Stromal cell of bone marrow (primary cell): ENCODE data around the gene REST.
"Not testable (repeated sequence)": the region's sequence is repeated elsewhere in the genome, so short reads cannot be mapped to it uniquely, and the experiment has no call there.

ENCODE experiments used
- DNase-seq: peaks from one replicate; pipeline ENCODE4 v3.0.0-alpha.2; 2012; ENCODE audit warnings: low read depth

Gene REST, protein sequence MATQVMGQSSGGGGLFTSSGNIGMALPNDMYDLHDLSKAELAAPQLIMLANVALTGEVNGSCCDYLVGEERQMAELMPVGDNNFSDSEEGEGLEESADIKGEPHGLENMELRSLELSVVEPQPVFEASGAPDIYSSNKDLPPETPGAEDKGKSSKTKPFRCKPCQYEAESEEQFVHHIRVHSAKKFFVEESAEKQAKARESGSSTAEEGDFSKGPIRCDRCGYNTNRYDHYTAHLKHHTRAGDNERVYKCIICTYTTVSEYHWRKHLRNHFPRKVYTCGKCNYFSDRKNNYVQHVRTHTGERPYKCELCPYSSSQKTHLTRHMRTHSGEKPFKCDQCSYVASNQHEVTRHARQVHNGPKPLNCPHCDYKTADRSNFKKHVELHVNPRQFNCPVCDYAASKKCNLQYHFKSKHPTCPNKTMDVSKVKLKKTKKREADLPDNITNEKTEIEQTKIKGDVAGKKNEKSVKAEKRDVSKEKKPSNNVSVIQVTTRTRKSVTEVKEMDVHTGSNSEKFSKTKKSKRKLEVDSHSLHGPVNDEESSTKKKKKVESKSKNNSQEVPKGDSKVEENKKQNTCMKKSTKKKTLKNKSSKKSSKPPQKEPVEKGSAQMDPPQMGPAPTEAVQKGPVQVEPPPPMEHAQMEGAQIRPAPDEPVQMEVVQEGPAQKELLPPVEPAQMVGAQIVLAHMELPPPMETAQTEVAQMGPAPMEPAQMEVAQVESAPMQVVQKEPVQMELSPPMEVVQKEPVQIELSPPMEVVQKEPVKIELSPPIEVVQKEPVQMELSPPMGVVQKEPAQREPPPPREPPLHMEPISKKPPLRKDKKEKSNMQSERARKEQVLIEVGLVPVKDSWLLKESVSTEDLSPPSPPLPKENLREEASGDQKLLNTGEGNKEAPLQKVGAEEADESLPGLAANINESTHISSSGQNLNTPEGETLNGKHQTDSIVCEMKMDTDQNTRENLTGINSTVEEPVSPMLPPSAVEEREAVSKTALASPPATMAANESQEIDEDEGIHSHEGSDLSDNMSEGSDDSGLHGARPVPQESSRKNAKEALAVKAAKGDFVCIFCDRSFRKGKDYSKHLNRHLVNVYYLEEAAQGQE

DNA sequence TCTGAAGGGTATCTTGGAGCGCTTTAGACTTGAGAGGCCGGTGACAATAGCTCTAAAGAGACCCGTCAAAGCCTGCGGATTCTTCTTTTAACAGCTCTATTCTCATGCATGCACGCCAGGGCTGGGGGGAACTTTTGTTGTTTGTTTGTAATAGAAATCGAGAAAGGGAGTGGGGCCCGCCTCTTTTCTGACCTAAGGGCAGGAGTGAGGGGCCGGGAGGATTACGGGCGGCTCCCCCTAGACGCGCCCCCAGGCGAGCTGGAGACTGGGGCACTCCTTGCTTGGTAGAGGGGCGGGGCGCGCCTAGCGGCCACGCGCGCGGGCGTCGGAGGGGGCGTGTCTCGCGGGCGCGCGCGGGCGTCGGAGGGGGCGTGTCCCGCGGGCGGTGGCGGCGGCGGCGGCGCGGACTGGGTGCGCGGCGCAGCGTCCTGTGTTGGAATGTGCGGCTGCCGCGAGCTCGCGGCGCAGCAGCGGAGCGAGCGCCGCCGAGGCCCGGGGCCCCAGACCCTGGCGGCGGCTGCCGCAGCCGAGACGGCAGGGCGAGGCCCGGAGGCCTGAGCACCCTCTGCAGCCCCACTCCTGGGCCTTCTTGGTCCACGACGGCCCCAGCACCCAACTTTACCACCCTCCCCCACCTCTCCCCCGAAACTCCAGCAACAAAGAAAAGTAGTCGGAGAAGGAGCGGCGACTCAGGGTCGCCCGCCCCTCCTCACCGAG lies at the start of gene REST:
TSS of gene REST (plus strand) at position 412 of the 717 bp plus-strand sequence. CDS start 2,739 bp downstream, outside the sequence.
- DNase-seq: peak; percentile 31

DNA sequence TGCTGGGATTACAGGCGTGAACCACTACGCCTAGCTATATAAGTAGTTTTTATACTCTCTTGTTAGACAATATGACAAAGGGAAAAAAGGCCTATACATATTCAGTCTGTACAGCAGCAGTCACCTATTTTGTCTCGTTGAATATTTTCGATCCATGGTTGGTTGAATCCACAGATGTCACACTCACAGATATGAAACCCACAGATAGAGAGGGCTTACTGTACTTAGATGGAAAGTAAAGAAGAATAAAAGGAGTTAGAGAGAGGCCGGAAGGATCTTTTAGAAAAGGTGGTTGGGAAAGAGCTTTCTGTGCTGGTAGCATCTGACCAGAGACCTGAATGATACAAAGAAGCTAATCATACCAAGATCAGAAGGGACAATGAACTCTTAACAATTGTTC lies 47.9 kb upstream of the REST start:
- no peak for DNase-seq

DNA sequence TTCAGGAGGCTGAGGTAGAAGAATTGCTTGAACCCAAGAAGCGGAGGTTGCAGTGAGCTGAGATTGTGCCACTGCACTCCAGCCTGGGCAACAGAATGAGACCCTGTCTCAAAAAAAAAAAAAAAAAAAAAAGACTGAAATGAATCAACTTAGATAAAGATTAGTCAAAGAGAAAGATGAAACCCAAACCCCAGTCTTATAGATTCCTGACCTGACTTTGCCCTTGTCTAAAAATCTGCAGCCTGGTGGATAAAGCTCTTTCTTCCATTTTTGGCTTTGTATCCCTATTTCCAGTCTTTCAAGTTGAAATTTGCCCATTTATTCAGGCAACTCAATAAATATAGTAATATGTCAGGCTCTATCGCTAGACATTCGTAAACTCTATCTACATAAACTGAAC lies 46.9 kb upstream of the REST start:
- no peak for DNase-seq

DNA sequence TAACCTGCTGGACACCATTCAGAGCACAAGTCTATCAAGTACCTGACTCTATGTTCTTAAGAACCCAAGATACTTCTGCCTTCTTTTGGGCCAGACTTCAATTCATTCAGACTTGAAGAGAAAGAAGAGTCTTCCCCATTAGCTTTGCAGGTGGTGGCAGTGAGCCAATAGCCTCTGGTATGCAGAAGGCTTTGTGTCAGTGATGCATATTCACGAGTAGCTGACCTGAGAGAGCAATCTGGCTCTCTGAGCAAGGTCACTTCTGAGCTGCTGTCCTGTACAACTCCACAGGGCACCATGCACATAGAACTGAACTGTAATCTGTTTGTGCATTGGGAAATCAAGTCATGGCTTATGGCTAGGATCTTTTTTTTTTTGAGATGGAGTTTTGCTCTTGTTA lies 46.3 kb upstream of the REST start:
- no peak for DNase-seq

DNA sequence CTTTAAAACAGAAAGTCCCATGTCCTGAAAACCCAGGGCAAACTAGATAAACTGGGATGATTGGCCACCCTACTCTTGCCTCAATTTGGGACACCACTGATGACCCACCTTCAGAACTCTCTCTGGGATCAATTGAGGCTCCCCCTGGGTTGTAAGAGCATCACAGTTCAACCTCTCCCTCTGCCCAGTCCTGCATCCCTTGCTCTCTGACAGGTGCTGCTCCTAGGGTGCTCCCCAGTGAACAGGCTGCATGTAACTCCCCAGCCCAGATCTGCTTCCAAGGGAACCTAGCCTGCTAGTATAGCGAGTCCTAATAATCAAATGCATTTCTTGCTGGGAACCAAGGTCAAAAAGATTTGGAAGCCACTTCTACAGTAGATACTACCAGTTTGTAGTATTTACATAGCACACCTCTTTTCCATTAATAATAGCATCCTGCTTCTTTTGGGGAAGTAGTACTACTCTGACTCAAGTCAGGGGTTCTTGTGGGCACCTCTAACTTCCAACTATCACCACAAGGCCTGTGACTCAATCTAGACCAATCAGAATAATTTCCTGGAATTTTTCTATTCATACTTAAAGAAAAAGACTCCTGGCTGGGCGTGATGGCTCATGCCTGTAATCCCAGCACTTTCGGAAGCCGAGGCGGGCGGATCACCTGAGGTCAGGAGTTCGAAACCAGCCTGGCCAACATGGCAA lies 44.1 kb upstream of the REST start:
- no peak for DNase-seq

DNA sequence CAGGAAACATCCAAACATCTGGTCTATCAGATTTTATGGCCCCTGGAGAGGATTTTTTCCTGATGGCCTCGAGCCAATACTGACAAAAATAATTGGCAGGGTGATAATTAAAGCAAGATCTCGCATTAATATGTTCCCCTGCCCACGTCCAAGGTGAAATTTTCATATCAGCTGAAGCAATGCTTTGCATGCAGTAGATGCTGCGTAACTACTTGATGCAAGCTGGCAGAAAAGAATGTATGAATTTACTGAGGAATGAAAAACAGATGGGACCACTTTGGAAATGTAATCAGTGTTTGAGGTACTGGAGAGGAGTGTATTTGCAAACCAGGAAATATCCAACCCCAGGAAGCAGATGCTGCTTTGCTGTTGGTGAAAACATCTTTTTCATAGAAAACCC lies 36.8 kb upstream of the REST start:
- no peak for DNase-seq

DNA sequence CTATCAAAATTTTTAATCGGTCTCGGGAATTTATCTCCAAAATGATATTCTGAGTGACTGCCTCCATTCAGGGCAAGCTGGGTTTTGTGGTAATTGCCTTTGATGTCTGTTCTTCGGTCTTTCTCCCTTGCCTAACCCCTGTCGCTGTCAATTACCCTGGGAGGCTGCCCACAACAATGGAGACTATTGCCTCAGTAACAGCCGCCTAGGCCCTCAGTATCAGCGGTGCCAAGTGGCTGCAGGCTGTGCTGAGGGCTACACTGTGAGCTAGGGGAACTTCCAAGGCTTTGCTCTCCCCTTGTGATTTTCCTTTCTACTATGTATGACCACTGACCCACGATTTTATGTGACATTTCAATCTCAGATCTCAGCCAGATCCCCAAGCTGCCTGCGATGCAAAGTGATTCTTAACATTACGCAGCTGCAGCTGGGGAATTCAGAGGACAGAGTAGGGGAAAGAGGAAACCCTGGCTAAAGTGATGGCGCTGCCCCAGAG lies 36.3 kb upstream of the REST start:
- no peak for DNase-seq

DNA sequence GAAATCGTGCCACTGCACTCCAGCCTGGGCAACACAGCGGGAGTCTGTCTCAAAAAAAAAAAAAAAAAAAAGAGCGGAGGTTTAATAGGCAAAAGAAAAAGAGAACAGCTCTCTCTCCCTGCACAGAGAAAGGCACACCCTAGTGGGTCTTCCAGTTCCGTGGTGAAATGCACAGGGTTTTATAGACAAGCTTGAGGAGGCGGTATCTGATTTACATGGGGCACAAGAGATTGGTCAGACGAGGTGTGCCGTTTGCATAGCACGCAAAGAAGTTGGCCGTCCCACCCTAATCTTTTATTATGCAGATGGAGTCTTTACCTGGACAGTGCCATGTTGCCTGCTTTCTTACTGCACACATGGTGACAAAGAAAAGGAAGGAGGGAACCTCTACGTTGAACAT lies 33.5 kb upstream of the REST start:
- no peak for DNase-seq

DNA sequence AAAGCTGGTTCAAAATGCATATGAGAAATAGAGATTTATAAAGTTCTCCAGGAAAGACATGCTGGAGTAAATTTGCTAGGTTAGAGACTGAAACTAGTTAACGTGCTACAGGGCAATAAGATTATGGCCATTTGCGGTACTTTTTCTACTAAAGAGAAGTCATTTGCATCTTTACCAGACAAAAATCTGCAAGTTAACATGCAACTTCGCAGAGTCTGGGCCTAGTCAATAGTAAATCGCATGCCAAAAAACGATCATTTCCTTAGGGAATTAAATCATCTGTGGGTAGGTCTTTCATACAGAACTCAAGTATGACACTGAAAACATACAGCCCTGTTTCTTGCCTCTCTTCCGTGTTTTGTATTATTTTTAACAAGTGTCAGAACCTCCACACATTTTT lies 32.8 kb upstream of the REST start:
- DNase-seq: no peak

DNA sequence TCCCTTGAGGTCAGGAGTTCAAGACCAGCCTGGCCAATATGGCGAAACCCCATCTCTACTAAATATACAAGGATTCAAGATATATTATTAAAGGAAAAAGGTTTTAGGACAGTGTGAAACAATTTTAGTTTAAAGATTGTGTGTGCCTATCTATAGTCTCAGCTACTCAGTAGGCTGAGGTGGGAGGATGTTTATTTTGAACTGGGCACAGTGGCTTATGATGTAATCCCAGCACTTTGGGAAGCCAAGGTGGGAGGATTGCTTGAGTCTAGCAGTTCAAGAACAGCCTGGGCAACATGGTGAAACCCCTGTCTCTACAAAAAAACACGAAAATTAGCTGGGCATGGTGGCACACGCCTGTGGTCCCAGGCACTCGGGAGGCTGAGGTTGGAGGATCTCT lies 31.4 kb upstream of the REST start:
- no peak for DNase-seq

DNA sequence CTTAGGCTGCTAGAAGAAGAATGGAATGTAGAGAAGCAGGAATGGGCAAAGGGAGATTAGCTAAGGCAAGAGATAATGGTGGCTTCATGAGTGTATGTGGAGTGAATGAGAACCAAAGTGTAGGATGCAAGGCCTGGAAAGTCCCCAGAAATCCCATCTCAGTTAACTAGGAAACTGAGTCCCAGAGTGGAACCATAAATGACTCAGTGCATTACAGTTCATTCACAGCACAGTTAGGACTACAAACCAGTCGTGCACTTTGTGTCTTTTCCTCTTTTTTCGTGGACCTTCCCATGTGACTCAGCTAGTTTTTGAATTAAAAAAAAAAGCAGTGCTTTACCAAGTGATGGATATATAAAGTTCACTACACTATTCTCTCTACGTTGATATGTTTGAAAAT lies 27.7 kb upstream of the REST start:
- no peak for DNase-seq

DNA sequence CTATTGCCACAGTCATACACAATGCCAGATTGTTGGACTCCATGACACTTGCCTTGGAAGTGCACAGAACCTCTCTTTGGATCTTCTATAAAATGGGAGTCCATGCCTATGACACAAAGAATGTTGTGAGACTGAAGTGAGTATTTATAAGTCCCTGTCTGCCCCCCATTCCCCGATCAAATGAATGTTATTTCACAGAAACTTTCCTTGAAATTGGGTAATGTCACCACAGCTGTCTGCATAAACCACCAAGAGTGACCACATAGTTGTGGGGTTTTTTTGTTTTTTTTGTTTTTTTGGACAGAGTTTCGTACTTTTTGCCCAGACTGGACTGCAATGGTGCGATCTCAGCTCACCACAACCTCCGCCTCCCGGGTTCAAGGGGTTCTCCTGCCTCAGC lies 27.1 kb upstream of the REST start:
- DNase-seq: no peak

DNA sequence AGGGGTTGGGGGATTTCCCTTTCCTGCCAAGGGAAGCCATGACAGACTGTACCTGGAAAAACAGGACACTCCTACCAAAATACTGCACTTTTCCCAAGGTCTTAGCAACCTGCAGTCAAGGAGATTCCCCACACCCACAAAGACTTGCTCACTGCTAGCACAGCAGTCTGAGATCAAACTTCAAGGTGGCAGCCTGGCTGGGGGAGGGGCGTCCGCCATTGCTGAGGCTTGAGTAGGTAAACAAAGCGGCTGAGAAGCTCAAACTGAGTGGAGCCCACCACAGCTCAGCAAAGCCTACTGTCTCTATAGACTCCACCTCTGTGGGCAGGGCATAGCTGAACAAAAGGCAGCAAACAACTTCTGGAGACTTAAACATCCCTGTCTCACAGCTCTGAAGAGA lies 23.2 kb upstream of the REST start:
- not testable (repeated sequence) for DNase-seq

DNA sequence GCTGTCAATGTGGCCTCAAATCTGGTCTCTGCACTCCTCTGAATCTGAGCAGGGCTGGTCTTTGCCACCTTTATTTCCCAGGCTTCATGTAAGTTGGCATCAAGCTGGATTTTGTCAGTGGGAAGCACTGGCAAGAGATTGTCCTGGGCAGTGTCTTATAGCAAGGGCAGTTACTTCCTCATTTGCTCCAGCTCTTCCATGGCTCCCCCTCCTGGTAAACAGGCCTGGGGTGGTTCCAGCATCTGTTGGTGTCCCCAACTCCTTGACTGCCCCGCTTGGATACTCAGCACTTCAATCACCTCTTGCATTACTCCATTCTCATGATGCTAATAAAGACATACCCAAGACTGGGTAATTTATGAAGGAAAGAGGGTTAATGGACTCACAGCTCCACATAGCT lies 15.0 kb upstream of the REST start:
- no peak for DNase-seq

DNA sequence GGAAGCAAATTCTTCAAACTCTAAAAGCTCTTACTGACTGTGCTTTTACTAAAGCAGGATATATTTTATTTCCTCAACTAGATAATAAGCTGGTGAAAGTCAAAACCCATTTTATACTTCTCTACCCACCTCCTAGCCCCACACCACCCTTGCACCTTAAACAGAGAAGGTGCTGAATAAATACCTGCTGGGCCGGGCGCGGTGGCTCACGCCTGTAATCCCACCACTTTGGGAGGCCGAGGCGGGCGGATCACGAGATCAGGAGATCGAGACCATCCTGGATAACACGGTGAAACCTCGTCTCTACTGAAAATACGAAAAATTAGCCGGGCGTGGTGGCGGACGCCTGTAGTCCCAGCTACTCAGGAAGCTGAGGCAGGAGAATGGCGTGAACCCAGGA lies 9.9 kb upstream of the REST start:
- DNase-seq: not testable (repeated sequence)

DNA sequence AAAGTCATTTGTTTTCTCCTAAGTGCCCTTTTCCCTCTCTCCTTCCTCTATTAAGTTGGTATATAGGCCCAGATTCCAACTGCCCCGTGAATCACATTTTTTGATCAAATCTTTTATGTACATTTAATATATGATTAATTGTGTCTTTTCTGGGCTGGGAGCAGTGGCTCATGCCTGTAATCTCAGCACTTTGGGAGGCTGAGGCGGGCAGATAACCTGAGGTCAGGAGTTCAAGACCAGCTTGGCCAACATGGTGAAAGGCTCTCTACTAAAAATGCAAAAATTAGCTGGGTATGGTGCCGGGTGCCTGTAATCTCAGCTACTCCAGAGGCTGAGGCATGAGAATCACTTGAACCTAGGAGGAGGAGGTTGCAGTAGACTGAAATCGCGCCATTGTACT lies 7.5 kb upstream of the REST start:
- not testable (repeated sequence) for DNase-seq

DNA sequence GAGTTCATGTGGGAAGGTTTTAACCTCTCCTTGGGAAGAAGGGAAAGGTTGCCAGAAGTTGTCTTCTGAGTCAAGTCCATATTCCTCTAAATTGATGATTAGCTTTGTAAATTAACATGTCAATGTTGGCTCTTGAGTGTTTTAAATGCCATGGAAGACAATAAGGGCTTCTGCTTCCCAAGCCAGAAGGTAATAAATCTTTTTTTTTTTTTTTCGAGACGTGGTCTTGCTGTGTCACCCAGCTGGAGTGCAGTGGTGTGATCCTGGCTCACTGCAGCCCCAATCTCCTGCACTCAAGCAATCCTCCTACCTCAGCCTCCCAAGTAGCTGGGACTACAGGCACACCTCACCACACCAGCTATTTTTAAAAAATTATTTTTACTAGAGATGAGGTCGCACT lies 5.0 kb upstream of the REST start:
- DNase-seq: no peak

DNA sequence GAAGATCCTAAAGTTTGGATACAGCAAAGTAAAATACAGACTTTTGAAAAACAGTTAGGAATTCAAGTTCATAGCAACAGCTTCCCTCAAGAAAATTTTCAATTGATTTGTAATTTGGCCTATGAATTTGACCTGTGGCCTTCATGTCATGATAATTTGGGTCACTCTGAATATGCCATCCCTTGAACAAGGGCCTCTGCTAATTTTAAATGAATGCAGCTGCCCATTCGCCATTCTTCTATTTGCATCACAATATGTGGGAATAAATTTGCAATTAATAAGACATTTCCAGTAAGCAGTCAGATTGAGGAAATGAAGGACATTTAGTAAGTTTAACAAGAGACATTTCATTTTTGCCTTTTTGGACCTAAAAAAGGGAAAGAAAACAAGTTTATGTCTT lies 1.9 kb upstream of the REST start:
- no peak for DNase-seq

DNA sequence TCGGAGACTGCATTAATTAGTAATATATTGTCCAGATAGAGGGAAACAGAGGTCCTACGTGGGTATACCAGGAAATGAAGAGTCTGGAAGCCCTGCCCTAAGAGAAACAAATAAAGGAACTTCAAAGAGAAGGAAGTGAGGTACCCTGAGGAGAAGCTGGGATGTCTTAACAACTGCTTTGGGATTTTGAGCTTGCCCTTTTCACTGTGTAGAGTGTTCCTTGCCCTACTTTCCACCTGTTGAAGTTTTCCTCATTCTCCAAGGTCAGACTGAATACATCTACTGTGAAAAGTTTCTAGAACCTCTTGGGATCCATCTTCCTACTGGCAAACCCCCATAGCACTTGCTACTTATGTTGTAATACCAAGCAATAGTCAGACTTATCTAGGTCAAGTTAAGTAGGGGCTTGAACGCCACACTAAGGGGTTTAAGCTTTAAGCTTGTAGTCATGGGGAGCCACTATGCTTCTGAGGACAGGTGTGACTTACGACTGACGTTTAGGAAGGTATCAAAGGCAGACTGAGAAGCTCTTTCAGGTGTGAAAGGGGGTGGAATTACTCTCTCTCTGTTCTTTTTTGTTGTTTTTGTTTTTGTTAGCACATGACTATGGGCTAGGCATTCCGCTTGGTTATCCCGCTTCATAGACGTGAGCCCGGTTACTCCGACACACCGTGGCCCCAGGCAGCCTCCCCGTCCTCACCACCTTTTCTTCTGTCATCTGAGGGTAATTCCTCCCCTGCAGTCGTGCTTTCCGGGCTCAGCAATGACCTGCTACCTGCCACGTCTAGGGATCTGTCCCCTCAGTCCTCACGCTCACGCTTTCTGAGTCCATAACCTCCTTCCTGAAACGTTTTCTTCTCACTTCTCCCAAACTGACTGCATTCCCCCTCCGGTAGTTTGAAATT lies 959 bp upstream of the REST start:
- DNase-seq: no peak
